Amniotic stem cell (primary cell): ENCODE data around the gene WDFY2.
"Not testable (repeated sequence)": the region's sequence is repeated elsewhere in the genome, so short reads cannot be mapped to it uniquely, and the experiment has no call there.

ENCODE experiments used
- DNase-seq: peaks from one replicate; lab custom pipeline; 2025; lab: John Stamatoyannopoulos, UW

WDFY2 gene

DNA sequence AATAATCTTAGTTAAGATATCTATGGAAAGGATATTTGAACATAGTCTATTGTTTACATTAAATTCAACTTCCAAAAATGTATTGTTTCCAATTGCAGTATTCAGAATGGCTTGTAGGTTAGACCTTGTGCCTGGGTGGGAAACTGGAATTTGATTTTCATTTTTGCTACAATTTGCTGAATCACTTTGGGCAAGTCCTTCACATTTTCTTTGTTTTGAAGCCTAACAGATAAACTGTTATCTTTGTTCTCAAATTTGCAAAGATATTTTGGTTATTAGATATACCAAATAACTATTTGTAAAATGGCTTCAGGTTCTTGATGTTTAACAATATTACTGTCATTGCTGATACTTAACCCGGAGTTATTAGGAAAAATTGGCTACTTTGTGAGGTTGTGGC, 82.6 kb downstream of the WDFY2 start:
- DNase-seq = no peak

DNA sequence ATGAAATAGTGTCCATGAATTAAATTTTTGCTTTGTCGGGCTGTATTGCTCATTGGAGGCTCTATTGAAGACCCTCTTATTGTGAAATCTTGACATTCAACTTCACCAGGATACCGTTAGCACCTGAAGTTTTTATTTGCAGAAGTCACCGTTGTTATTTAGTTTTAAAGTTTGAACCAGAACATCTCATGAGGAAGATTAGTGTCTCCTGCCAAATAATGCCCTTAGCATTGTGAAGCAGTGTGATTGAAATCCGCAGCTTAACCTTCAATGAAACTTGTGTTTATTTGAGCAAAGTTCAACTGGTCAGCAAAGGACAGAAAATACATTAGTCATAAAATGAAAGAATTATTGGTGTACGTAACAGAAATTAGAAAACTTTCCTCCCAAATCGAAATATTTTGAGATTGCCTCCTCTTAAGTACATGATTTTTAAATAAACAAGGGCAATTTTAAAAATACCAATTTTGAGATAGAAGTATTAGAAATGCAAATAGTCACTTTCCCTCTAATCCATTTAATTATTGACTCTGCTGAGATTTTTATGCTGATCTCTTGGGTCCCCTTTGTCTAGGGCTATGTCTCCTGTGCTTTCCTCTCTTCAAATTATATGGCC, 84.4 kb downstream of the WDFY2 start:
- DNase-seq = no peak

DNA sequence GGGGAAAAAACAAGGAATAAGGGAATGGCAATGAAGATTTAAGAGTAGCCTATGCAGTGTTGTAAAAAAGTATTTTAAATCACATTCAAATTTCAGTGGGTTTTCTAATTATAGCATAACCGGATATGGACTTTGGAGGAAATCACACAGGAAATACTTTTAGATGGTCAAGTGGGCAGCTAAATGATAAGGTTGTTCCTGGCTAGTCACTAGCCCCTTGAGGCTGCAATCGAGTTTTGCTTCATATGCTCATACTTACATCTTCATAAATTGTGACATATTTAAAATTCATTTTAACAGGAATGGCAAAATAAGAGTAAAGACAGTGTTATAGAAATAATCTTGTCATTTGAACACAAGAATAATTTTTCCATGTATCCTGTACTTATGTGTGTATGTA, 88.9 kb downstream of the WDFY2 start:
- DNase-seq = no peak

DNA sequence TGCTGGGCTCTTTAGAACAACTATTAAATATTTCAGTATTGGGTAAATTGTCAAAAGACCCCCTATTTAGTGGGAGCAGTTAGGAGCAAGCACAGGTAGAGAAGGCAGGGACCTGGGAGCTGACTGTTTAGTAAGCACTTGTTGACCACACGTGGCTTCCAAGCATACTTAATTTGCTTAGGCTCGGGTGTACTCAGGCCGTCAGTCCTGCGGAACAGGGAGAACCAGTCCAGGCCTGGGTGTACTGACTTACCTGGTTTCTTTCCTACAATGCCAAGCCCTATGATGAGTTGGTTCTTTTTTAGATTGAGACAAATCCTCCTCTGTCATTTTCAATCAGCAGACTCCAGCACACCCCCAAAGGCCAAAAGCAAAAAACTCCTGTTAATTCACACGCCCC, 90.0 kb downstream of the WDFY2 start:
- no peak for DNase-seq

DNA sequence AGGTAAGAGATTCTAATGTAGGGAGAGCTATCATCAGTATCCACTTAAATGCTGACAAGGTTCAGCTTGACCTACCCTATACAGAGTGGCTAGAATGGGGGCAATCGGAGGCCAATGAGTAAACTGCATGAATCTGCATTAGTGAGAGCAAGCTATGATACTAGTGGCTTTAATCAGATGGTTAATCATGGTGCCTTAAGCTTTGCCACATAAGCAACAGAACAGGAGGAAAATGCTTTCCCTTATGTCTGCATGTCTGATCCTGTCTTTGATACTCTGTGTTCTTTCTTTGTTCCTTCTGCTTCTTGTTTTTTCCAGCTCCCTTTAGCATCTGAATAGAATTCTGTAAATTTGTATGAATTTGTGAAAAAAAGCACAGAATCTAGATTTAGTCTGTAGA, 91.1 kb downstream of the WDFY2 start:
- no peak for DNase-seq

DNA sequence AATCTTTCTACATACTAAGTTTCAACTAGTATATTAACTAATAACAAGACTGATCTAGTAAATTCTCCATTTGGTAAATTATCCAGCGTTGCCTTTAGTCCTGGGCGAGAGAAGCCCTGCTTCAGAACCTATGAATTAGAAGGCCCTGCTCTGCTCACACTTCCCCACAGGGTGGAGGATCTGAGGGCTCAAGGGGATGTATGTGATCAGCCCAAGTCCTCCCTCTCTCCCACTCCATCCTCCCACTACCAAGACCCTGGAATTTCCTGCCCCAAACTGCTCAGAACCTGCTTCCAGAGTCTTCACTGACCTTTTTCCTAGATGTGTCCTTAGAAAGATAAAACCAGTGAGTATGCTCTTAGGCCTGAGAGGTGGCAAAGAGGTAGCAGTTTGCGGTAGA, 91.6 kb downstream of the WDFY2 start:
- DNase-seq = no peak

DNA sequence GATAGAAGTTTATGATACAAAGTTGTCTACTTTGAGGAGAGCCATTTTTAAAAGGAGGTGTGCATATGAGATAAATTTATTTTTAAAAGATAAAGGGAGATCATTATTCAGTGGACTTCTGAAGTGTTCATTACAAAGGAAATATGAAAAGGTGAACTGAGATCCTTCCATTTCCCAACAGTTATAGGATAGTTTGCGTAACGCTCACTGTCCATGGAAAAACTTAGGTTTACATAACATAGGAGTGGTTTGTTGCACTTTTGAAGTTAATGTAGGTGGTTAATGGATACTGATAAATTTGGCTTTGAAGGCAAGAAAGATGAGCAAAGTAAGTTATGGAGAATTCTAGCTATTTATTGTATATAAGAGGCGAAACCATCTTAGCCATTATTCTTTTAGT, 92.5 kb downstream of the WDFY2 start:
- no peak for DNase-seq

DNA sequence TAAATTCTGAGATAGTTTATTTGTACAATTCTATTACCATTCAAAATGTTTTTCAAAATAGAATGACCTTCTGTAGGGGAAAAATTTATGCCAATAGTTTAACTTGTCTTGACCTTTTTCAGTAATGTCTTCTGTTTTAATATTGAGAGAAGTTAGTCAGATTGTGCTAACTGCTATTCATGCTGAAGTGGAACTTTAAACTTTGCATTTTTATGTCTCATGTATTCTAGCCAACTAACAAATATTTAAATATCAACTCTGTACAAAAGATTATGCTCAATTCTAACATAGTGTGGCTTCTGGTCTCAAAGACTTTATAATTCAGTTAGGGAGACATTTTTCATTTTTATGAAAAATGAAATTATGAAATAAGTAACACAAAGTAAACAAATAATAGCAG, 94.2 kb downstream of the WDFY2 start:
- no peak for DNase-seq

DNA sequence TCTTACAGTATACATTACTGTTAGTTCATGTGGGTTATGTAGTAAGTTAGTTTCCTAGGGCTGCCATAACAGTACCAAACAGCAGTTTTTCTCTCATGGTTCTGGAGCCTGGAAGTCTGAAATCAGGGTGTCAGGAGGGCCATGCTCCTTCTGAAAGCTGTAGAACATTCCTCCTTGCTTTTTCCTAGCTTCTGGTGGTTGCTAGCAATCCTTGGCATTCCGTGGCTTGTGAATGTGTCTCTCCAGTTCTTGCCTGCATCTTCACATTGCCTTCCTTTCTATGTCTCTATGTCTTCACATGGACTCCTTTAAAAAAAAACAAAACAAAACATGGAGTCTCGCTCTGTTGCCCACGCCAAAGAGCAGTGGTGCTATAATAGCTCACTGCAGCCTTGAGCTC, 95.4 kb downstream of the WDFY2 start:
- DNase-seq = no peak

DNA sequence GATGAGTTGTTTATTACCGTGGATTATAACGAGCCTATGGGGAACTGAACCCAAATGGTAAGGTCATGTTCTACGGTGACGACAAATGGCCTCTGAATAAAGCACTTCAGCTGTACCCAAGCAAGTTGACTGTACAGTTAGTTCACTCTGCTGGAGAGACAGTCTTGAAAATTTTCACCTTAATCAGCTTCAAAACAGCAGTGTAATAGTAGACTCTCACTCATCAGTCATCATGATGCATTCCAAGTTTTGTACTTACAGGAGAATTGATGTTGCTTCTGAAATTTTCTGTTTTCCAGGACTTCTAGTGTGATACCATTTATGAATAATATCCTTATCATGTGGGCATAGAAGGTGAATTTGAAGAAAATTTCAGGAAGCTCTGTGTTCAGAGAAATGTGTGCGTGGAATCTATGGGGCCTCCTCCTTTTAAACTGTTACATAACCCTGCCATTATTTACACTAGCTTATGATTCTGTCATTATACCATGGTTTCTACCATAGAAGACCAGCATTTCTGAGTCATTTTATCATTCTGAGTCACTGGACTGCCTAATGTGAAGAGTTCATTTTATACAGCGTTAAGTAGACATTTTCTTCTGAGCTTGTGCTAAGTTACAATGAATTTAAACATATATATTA, 96.9 kb downstream of the WDFY2 start:
- peak; percentile 16 for DNase-seq

DNA sequence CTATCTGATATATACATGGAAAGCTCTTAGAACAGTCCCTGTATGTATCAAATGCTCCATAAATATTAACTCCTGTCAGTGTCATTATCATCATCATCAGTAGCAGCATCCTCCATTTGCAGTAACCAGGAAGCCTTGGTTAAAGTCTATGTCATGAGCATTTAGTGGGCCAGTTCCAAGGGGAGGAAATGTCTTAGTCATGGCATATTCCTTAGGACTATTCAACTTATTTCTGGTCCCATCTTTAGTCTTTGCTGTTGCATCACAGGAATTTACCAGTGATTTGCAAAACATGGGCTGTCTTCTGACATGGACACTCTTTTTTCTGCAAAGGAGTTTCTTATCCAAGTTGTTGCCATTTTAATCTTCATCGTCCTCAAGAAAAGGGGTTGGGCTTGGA, 98.4 kb downstream of the WDFY2 start:
- no peak for DNase-seq

DNA sequence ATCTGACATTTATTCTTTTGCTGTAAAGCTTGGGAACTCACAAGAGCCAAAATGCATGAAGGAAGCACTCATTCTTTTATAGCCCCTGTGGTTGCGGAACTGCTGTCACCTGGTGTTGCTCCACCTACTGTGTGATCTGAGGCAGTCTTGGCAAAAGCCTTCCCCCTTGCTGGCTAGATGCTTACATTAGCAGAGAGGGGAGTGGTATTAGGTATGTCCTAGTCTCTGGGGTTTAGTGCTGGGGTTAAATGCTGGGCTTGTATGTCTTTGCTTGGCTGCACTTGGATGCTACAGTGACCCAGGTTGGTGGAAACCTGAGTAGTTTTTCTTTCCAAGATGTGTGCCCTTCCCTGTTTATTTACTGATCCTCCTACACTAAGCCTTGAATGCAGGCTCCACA, 99.3 kb downstream of the WDFY2 start:
- DNase-seq = no peak

DNA sequence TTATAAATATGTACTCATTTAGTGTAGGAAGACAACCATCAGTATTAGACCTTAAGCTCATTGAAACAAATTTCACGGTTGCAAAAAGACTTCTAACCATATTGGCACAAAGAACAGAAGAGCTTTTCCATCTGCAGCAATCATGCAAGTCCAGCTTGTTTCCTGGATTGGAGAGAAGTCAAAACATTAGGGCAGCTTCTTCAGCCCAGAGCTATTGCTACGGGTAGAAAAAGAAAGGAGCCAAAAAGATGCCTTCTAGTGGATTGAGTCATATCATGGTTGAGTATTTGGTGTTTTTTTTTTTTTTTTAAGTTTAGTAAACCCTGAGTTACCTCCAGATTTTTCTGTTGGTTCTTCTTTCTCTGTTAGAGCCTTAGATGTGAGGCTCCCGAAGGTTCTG, 99.8 kb downstream of the WDFY2 start:
- DNase-seq = no peak

DNA sequence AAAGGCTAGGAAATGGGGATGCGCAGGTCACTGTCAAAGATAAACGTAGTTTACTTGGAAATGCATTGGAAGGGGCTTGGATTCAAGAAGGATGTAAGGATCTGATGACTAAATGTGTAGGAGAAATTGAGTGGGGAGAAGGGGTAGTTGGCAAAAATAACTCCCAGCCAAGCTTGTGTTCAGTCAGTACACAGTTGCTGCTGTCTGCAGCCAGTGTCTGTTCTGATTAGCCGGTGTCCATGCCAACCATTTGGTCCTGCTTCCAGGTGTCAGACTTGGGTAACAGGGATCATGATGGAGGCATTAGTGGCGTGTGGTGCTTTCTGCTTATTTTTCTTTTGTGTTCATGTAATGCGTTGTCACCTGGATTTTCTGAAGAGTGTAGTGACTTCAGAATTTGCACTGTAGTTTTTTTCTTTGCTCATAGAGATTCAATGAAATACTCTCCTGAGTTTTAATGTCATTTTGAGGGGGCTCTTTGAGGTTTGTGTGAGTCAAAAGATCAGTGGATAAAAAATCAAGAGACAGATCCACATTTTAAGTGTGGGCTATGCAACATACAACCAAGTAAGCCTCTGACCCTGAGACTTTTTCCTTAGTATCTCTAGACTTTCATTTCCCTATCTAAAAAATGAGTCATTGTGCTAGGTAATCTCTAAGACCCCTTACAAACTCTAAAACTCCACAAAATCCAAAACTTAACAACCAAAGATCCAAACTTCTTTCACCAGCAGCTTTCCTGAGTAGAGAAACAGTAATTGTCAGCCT, 103.9 kb downstream of the WDFY2 start:
- DNase-seq = no peak

DNA sequence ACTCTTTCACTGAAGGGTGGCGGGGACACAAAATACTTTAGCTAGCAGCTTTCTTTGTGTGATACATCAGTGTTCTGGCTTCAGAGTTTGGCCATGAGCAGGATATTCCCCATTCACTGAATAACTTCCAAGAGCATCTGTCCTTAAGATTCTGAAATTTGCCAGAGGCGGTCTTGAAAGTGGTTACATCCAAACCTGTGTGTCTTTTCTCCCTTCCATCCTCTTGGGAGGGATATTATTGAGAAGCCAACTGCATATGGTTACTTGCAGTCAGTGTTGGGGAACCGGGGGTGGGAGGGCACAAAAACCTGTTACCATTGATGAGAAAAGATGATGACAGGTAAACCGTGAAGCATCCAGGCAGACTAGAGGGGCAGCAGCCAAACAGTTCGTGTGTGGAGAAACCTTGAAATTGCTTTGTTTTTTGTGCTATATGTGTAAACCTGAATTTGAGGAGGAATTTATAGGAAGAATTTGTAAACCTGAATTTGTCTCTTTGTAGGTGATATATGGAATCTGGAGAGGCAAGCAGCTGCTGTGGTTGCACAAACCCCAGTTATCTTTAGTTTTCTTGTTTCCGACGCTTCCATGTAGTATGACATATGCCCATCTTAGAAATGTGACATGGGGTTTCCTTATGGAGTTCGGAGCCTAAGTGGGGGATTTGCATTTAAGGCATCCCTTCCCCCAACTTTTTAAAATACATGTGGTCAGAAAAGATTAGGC, 104.8 kb downstream of the WDFY2 start:
- no peak for DNase-seq

DNA sequence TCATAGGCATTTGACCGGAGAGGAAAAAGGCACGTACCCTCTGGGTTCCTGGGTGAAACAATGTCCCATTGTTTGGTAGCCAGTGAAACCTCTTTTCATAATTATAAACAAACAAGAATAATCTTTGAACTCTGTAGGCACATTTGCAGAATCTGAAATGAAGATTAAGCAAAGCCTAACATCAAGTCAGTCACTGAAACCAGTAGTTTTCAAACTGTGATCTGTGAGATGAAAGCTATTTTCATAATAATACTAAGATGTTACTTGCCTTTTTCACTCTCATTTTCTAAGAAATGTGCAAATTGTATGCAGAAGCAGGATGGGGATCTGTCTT, 105.4 kb downstream of the WDFY2 start:
- DNase-seq = no peak

DNA sequence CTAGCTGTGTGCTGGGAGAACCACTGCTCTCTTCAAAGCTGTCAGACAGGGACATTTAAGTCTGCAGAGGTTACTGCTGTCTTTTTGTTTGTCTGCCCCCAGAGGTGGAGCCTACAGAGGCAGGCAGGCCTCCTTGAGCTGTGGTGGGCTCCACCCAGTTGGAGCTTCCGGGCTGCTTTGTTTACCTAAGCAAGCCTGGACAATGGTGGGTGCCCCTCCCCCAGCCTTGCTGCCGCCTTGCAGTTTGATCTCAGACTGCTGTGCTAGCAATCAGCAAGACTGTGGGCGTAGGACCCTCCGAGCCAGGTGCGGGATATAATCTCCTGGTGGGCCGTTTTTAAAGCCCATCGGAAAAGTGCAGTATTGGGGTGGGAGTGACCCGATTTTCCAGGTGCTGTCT, 111.4 kb downstream of the WDFY2 start:
- not testable (repeated sequence) for DNase-seq

DNA sequence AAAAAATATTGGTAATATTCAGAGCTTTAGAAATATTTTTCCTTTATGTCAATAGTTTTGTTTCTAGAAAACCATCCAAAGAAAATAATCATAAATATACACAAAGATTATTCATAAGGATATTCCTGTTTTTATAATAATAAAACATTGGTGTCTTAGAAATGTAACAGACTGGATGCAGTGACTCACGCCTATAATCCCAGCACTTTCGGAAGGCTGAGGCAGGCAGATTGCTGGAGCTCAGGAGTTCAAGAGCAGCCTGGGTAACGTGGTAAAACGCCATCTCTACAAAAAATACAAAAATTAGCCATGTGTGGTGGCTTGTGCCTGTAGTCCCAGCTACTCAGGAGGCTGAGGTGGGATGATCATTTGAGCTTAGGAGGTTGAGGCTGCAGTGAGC, 112.9 kb downstream of the WDFY2 start:
- DNase-seq = no peak

DNA sequence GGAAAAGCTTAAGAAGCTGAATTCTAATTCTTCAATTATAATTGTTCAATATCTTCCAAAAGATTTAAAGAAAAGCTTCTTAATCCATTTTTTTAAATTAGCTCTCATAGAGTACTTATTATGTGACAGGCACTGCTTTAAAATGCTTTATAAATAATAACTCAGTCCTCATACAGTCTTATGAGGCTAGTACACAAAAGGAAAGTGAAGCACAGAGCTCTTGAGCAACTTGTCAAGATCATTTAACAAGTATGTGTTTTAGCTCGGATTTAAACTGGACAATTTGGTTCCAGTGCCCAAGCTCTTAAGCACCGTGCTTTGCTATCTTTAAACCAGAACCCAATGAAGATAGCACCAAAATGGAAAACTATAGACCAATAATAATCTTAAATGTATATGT, 113.6 kb downstream of the WDFY2 start:
- DNase-seq = no peak

DNA sequence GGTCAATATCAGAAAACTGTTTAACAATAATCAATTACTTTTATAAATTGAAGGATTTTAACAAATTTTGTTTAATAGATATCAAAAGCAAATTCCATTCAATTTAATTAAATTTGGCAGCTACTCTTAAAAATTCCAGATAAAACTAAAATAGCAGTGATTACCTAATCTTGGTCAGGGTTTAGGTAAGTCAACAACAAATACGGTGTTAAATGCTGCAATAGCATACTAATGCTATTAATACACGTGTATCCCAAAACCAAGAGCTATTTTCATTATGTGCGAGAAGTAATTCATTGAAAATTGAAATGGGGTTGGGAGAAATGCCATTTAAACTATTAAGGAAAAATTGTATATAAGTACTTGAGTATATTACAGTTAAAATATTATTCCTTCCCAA, 114.1 kb downstream of the WDFY2 start:
- no peak for DNase-seq

DNA sequence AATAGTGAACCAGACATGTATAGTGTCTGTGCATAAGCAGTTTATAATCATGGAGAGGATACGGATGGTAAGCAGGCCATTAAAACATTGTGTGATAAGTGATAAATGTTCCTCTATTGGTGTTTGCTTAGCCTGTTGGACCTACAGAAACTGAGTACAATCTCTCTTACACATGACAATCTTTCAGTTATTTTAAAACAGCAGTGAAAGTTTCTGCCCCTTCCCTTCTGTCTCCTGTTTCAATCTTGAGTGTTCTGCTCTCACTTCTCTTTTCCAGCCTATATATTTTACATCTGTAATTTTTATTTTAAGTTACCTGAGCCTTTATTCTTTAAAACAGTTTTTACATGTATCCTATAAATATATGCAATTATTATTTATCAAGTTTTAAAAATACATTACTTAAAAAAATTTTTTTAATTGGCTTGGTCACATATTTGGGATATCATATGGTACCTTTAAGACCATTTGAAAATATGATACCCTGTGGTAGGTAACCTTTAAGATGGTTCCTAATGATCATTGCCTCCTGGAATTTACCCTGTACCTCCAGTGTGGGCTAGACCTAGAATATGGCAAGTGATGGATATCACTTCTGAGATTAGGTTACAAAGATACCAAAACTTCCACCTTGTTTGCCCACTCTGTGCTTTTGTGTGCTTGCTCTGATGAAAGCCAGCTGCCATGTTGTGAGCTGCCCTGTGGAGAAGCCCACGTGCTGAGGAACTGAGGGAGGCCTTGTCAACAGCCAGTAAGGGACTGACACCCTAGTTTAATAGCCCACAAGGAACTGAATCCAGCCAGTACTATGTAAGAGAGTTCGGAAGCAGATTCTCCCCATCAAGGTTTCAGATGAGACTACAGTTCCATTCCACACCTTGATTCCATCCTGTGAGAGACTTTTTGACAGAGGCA, 120.4 kb downstream of the WDFY2 start:
- DNase-seq = no peak

DNA sequence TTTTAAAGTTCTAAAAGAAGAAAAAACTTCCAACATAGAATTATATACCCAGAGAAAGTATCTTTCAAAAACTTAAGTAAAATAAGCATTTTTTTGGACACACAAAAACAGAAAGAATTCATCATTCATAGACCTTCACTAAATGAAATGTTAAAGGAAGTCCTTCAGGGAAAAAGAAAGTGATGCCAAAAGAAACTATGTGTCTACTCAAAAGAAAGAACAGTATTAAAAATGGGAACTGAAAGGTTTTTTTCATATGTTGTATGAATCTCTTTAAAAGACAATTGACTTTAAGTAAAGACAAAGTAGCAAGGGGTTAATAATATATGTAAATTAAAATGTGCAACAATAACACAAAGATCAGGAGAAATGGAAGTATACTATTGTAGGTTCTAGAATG, 123.2 kb downstream of the WDFY2 start:
- DNase-seq = no peak
